Measurements from ENCODE around the gene ZCCHC7.

DNA sequence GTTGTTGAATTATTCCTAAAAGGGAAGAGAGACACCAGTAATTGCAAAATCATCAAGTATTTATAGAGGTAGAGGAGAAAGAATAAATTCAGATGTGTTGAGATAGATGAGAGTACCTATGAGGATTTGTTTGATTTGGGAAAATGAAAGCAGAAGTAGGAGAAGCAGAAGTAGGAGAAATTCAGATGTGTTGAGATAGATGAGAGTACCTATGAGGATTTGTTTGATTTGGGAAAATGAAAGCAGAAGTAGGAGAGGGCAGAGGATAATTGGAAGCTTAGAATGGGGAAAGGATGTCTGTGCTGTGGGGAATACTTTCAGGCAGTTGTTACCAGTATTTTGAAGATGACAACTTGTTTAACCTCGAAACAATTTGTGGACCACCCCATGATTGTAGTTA lies 35.1 kb upstream of the ZCCHC7 start:
- no peak for TF ChIP-seq TCF7 (IDR thresholded peaks at IDR 0.05; ENCODE audit: borderline replicate concordance)
- peak; percentile 65 for TF ChIP-seq HDGF (IDR thresholded peaks at IDR 0.05)
- TF ChIP-seq NR2C2 (IDR thresholded peaks at IDR 0.05; ENCODE audit: borderline replicate concordance, control insufficient read depth, insufficient read length, low read depth) = no peak
- TF ChIP-seq KDM1A (IDR thresholded peaks at IDR 0.05; ENCODE audit: borderline replicate concordance) = no peak
- no peak for TF ChIP-seq EZH2 (IDR thresholded peaks at IDR 0.05; ENCODE audit: borderline replicate concordance, control insufficient read depth, low read depth, low read length)
- no peak for TF ChIP-seq POLR2A (IDR thresholded peaks at IDR 0.05; ENCODE audit: low read depth, low read length)
- no peak for TF ChIP-seq SRF (IDR thresholded peaks at IDR 0.05; ENCODE audit: low read depth in 2 of 2, low read length in 2 of 2)
- no peak for TF ChIP-seq MYC (IDR thresholded peaks at IDR 0.05; ENCODE audit: insufficient read depth, insufficient read length, insufficient replicate concordance, low read length, severe bottlenecking)
- no peak for TF ChIP-seq POLR2AphosphoS2 (IDR thresholded peaks at IDR 0.05; ENCODE audit: low read depth, low read length)
- TF ChIP-seq, protein P1, sequence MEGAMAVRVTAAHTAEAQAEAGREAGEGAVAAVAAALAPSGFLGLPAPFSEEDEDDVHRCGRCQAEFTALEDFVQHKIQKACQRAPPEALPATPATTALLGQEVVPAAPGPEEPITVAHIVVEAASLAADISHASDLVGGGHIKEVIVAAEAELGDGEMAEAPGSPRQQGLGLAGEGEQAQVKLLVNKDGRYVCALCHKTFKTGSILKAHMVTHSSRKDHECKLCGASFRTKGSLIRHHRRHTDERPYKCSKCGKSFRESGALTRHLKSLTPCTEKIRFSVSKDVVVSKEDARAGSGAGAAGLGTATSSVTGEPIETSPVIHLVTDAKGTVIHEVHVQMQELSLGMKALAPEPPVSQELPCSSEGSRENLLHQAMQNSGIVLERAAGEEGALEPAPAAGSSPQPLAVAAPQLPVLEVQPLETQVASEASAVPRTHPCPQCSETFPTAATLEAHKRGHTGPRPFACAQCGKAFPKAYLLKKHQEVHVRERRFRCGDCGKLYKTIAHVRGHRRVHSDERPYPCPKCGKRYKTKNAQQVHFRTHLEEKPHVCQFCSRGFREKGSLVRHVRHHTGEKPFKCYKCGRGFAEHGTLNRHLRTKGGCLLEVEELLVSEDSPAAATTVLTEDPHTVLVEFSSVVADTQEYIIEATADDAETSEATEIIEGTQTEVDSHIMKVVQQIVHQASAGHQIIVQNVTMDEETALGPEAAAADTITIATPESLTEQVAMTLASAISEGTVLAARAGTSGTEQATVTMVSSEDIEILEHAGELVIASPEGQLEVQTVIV (IDR thresholded peaks at IDR 0.05; ENCODE audit: borderline replicate concordance, partially characterized antibody) = no peak
- no peak for TF ChIP-seq ZZZ3 (IDR thresholded peaks at IDR 0.05; ENCODE audit: control insufficient read depth, insufficient read length, low read depth)
- TF ChIP-seq, protein P2, sequence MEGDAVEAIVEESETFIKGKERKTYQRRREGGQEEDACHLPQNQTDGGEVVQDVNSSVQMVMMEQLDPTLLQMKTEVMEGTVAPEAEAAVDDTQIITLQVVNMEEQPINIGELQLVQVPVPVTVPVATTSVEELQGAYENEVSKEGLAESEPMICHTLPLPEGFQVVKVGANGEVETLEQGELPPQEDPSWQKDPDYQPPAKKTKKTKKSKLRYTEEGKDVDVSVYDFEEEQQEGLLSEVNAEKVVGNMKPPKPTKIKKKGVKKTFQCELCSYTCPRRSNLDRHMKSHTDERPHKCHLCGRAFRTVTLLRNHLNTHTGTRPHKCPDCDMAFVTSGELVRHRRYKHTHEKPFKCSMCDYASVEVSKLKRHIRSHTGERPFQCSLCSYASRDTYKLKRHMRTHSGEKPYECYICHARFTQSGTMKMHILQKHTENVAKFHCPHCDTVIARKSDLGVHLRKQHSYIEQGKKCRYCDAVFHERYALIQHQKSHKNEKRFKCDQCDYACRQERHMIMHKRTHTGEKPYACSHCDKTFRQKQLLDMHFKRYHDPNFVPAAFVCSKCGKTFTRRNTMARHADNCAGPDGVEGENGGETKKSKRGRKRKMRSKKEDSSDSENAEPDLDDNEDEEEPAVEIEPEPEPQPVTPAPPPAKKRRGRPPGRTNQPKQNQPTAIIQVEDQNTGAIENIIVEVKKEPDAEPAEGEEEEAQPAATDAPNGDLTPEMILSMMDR (IDR thresholded peaks at IDR 0.05 in 2 of 3, conservative IDR thresholded peaks at IDR 0.05 in 1 of 3; ENCODE audit: control insufficient read depth in 2 of 3, extremely low read depth in 1 of 3, insufficient read depth in 1 of 3, low read depth in 3 of 3, low read length in 3 of 3) = no peak
- TF ChIP-seq TBL1XR1 (IDR thresholded peaks at IDR 0.05; ENCODE audit: low read depth, low read length) = no peak

Data from GM12878 (cell line).